Fibroblast of skin of right quadriceps (primary cell): ENCODE results near the gene KRT32.
"Not testable (repeated sequence)": the region's sequence is repeated elsewhere in the genome, so short reads cannot be mapped to it uniquely, and the experiment has no call there.

ENCODE experiments used
- DNase-seq: peaks from one replicate; pipeline ENCODE4 v3.0.0-alpha.2; 2013

KRT32 gene

DNA sequence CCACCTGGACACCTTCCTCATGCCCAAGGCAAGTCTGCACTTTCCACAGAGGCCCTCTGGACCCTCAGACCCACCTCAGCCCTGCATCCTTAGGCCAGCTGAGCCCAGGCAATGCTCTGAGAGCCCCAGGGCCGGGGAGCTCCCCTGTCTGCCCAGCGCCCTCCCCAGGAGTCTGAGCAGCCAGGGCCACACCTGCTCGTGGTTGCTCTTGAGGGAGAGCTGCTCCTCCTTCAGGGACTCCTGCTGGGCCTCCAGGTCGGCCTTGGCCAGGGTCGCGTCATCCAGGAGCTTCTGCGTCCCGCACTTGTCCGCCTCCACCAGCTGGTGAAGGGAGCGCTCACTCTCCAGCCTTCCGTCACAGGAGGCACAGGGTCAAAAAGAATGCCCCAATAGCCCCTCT, 44.6 kb downstream of the KRT32 start:
- not testable (repeated sequence) for DNase-seq

DNA sequence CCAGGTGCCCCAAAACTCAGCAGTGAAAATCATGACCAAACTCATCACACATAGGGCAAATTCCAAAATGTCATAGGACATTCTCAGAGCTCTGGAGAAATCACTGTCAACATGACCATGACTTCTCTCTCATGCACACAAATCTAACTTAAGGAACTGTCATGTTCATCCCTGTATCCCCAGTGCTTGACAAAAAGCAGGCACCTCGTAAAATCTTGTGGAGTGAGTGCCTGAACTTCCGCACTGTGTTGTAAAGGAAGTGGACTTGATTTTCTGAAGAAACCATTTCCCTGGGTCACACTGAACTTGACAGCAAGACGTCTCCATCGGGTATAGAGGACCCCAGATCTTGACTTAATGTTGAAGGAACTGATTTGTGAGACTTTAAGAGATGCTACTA, 45.6 kb downstream of the KRT32 start:
- no peak for DNase-seq

DNA sequence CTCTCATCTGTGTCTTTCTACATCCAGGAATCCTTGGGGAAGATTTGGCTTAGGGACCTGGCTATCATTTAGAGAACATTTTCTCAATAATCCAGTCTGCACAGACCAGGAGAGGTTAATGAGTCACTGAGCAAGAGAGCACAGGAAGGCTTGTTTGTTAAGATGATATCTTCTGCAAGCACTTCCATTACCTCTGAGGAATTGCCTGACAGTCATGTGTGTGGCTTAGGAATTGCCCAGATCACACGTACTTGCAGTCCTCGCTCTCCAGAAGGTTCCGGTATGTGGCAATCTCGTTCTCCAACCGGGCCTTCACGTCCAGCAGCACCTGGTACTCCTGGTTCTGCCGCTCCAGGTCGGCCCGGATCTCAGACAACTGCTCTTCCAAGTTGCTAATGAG, 46.1 kb downstream of the KRT32 start:
- DNase-seq, result peak; percentile 43

DNA sequence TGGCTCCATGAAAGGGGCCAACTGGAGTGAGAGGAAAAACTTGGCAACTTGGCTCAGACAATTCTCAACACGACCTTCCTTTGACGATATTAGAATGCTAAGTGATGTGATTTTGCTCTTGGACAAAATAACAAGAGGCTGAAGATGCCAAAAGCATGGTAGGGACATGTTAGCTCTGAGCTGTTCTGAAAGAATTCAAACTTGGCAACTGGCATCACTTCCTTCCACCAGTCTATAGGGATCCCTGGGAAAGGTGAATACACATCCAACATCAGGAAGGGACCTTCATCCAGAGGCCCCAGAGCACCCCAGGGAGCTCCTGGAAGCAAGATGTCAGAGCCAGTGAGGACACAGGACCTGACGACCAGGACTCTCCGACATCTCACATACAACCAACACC, 47.1 kb downstream of the KRT32 start:
- peak; percentile 12 for DNase-seq

DNA sequence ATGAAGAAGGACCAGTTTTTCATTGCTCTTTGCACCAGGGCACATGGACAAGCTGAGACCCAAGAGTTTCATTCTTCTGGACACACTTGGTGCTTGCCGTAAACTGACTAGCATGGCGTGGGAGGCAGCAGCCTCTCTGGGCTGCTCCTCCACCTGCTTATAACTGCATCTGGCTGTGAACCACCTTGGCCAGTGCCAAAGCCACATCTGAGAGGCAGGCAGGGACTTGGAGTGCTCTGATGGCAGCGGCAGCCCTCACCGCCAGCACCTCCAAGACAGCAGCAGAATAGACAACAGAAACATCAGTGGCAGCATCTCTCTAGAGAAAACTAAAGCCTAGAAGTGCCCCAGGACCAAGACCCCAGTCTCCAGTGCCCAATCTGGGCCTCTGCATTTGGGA, 47.5 kb downstream of the KRT32 start:
- no peak for DNase-seq

DNA sequence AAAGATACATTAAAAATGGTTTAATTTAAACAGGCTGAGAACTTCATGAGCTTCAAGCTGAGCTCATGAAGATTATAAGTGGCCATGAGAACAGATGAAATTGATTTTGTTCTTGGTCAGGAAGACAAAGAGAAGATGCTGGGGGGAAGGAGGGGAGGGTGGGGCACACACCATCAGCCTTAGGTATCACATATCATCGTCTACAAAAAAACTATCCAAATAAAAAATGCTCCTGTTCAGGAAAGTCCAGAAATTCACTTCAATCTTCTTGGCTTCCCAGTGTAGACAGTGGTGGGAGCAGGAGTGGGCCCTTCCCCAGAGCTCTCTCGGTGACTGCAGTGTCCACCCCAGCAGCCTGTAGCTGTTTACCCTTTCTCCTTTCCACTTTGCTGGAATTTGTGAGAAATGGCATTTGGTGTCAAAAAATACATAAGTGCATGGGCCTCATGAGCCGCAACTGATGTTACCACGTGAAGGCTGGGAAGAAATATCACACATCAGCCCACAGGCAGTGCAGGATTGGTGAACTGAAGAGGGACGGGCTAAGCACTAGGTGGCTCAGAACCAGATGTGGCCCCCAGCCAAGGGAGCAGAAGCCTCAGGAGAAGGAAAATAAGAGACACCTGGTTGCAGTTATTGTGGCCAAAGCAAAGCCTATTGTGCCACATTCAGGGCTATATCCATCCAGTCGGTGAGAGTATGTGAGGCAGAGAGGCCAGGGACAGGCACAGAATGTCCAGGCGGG, 48.9 kb downstream of the KRT32 start:
- no peak for DNase-seq

DNA sequence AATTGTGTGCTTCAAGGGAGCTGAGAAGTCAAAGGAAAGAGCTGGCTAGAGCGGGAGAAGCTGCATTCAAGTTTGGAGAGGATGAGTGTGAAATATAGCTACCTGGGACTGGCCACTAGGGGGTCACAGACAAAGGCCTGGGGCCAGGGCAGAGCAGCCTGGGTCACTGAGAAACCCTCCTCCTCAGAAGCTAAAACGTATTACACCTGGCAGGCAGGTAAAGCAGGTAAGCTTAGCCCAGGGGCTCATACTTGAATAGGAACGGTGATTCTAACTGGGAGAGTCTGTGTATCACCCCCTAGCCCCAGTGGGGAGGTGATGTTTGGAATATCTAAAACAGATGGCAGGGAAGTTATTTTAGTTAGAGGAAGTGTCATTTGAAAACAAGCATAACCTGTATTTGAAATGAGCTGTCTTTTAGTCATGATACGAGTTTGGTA, 49.6 kb downstream of the KRT32 start:
- DNase-seq, result no peak

DNA sequence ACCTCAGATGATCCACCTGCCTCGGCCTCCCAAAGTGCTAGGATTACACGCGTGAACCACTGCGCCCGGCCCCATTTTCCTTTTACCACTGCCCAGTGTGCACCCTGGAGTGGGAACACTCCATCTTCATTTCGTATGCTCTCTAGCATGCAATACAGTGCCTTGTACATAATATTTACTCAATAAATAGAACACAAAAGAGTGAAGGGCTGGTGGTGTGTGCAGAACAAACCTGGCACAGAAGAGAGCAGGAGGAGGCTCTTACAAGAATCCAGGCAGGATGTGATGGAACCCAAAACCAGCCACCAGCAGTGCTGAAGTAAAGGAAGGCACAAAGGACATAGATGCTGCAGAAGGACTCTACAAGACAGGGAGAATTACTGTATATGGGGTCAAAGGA, 50.1 kb downstream of the KRT32 start:
- no peak for DNase-seq

DNA sequence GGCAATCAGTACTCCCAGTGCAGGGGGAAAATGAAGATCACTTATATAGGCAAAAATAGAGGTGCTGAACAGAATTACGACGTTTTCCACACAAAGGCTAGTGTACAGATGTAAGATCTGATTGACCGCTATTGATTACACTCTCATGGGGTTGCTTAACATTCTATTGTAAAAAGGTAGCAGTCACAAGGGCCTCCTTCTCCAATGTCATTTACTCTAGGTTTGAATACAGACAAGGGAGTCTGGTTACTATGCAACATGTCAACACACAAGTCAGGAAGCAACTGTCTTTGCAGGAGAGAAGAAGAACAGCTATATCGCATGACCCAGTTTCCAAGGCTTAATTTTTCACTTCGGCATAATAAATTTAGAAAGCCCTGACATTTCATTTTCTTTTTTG, 50.7 kb downstream of the KRT32 start:
- no peak for DNase-seq

DNA sequence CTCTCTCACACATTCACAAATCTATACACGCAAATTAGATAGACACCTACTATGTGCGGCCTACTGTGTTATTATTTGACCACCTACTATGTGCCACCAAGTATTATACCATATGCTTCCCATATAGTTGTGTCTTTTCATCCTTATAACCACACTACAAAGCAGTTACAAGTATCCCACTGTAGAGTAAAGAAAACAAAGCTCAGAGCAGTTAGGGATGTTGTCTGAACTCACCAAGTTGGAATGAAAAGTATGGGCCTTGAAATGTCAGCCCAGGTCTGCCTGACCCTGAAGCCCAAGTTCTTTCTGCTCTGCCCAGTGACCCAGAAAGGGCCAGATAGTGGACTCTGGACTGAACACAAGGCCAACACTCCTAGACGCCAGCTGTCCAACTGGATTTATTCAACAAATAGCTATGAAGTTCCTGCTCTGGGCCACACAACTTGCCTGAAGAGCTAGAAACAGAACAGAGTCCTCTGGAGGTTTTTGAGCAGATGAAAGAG, 51.3 kb downstream of the KRT32 start:
- DNase-seq, result no peak

DNA sequence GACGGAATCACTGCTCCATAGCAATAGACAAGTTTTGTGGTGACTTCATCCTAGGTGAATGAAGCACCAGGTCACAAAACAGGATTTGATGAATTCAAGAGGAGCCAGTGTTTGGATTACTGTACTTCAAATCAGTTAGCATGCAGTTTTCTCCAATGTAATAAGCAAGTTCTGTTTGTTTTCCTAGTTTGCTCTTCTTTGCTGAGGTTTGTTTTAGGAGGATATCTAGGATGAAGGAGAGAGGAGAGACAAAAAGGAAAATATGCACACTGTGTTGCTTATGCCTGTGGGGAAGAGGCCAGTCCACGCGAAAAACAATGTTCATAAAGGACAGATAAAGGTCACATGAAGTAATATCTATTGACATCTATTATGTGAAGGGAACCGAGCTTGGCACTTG, 51.8 kb downstream of the KRT32 start:
- no peak for DNase-seq

DNA sequence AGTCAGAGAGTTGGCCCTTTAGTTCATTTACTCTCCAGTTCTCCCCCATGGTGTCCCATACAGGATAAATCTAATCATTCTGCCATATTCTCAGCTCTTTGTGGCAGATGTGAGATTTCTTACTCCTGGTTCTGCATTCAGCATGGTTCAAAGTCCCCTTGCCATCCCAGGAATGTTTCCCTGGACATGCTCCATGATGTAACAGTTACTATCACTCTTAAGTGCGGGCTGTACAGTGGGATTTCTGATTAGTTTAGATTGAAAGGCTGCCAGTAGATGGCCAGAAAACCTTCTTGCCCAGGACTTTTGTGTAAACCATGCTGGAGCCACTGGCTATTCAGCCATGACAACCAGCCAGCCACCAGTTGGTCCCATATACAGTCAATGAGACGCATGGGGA, 53.2 kb downstream of the KRT32 start:
- DNase-seq, result no peak

DNA sequence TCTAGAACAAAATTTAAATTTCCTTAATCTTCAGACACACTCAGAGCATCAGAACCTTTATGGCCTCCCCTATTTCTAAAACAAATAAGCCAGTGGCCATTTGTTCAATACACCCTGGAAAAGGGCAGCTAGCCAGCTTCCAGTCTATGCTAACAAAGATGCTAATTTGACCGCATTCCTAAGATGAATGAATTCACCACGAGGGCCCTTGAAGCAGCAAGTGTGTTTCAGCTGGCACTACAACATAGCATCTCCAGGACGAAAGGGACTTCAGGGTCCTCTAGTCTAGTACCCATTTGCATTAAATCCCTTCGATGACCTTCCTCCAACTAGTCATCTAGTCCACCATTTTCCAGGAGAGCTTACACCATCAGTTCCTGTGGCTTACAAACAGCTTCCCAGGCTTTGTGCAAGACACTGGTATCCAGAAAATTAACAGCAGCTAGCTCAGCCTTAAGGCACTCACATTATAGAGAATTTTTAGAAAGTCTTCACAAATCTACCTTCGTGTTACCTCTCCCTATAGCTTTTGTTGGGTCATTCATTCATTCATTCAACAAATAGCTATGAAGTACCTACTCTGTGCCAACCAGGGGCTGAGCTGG, 53.7 kb downstream of the KRT32 start:
- DNase-seq, result no peak

DNA sequence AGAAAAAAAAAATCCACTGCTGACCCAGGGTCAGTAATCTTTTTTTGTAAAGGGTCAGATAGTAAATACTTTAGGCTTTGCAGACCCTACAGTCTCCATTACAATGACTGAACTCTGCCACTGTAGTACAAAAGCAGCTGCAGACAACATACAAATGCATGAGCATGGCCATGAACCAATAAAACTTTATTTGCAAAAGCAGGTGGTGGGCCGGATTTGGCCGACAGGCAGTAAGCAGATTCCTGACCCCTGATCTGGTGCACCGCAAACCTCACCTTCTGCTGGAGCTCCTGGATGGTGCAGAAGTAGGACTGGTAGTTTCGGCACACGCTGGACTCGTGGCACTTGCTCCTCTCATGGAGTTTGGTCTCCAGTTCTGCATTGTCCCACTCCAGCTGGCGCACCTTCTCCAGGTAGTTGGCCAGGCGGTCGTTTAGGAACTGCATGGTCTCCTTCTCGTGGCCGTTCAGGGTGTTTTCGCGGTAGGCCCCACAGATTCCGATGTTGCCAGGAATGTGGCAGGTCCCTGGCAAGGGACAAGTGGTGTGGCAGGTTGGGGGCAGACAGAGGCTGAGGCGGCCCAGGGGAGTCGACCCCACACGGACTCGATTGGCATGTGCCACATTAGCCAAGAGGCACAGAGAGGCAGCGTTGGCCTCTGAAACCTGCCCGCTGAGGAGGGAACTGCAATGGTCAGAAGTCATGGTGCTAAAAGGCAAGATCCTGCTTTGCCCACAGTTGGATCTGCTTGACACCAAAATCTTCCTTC, 55.9 kb downstream of the KRT32 start:
- no peak for DNase-seq
